Endothelial cell of umbilical vein (primary cell): ENCODE results near the gene TGM6. TPM values are rescaled to one million over a fixed set of nuclear protein-coding genes. Genes with fewer than 3 reads are reported as not detected.

ENCODE experiments used
- BruUV-seq: library from RNA; stranded (reverse); fragments of 400-500 nt; replicated peaks from 2 replicates; lab custom pipeline; 2021; lab: Mats Ljungman, UMichigan
- CTCF ChIA-PET: fragments of 300-600, 350-600 bp; sonication (Branson Sonifier 250); formaldehyde crosslinking; loops from one replicate; lab custom pipeline; 2021; ENCODE audit warnings: antibody characterized with exemption, inconsistent platforms; lab: Charles Lee
- POLR2A ChIA-PET: fragments of 300-600, 350-600 bp; sonication (Branson Sonifier 250); formaldehyde crosslinking; loops from one replicate; lab custom pipeline; 2021; ENCODE audit warnings: antibody characterized with exemption, inconsistent platforms; lab: Charles Lee
- DNase-seq: peaks from one replicate; pipeline ENCODE4 v3.0.0-alpha.2; 2011; ENCODE audit warnings: low read depth, low spot score
- FAIRE-seq: peaks from 2 replicates; lab custom pipeline; 2011; peaks lifted over from hg19 to GRCh38; lab: Jason Lieb, UNC
- H2AFZ ChIP-seq: 2 replicates; pipeline ENCODE4 v1.6.0; 2012; ENCODE audit warnings: low read depth, low read length, control low read depth, inconsistent platforms
- H3K27ac ChIP-seq: 2 replicates; pipeline ENCODE4 v1.5.1; 2011; ENCODE audit warnings: low read depth, mild to moderate bottlenecking, control low read depth, low read length, moderate library complexity; ENCODE audit not compliant: insufficient read depth
- H3K27me3 ChIP-seq, 2 experiments: 2 replicates each; pipeline versions ENCODE4 v1.6.0 to v1.6.1; 2011; ENCODE audit warnings: low read length in 2 of 2, mixed read lengths in 1 of 2; ENCODE audit not compliant: control insufficient read depth in 2 of 2, insufficient read depth in 2 of 2
- H3K36me3 ChIP-seq, 2 experiments: 2 replicates in 1 of 2; 3 replicates in 1 of 2; pipeline ENCODE4 v1.5.1; 2011; ENCODE audit warnings: low read length in 2 of 2, mild to moderate bottlenecking in 1 of 2, moderate library complexity in 1 of 2; ENCODE audit not compliant: control insufficient read depth in 2 of 2, insufficient read depth in 2 of 2; ENCODE audit errors: extremely low read depth in 1 of 2
- H3K4me1 ChIP-seq: 3 replicates; pipeline ENCODE4 v1.5.1; 2011; ENCODE audit warnings: mild to moderate bottlenecking, low read length; ENCODE audit not compliant: control insufficient read depth, insufficient read depth; ENCODE audit errors: extremely low read depth
- H3K4me2 ChIP-seq: 2 replicates; pipeline ENCODE4 v1.6.1; 2011; ENCODE audit warnings: low read length, control low read depth, mixed read lengths; ENCODE audit not compliant: insufficient read depth
- H3K4me3 ChIP-seq, 3 experiments: fragments of 200-600 bp in 1 of 3; sonication (generic), shearing (Covaris generic) in 1 of 3; replicated peaks in 1 of 3; 2 replicates each; pipeline ENCODE4 v1.5.1; 2011 to 2016; ENCODE audit warnings: control low read depth in 3 of 3, low read length in 3 of 3, mild to moderate bottlenecking in 2 of 3, inconsistent platforms in 1 of 3, low read depth in 1 of 3, moderate library complexity in 1 of 3; ENCODE audit not compliant: insufficient read depth in 1 of 3
- H3K79me2 ChIP-seq: 2 replicates; pipeline ENCODE4 v1.6.0; 2012; ENCODE audit warnings: low read length, inconsistent platforms; ENCODE audit not compliant: control insufficient read depth, insufficient read depth
- H3K9ac ChIP-seq: replicated peaks from 2 replicates; pipeline ENCODE3; 2011; ENCODE audit warnings: low read length, control low read depth; ENCODE audit not compliant: insufficient read depth; ENCODE audit errors: extremely low read depth
- H3K9me1 ChIP-seq: replicated peaks from 3 replicates; pipeline ENCODE4 v1.6.0; 2011; ENCODE audit warnings: mild to moderate bottlenecking, low read length; ENCODE audit not compliant: control insufficient read depth, insufficient read depth; ENCODE audit errors: extremely low read depth
- H3K9me3 ChIP-seq: replicated peaks from 2 replicates; pipeline ENCODE4 v1.5.1; 2012; ENCODE audit warnings: low read length, inconsistent platforms; ENCODE audit not compliant: control insufficient read depth, insufficient read depth
- H4K20me1 ChIP-seq: replicated peaks from 2 replicates; pipeline ENCODE3; 2011; ENCODE audit warnings: mild to moderate bottlenecking, low read length; ENCODE audit not compliant: control insufficient read depth, insufficient read depth; ENCODE audit errors: extremely low read depth
- CTCF ChIP-seq, 2 donors: IDR thresholded peaks; 1 replicate in 1 of 2; 2 replicates in 1 of 2; pipeline ENCODE4 v1.5.1; 2011; ENCODE audit warnings: low read length in 2 of 2, mild to moderate bottlenecking in 2 of 2, moderate library complexity in 2 of 2, control low read depth in 1 of 2, inconsistent platforms in 1 of 2, low read depth in 1 of 2; ENCODE audit not compliant: insufficient read depth in 1 of 2; ENCODE audit errors: extremely low read depth in 1 of 2
- EZH2 ChIP-seq: IDR thresholded peaks from 2 replicates; pipeline ENCODE4 v1.6.1; 2012; ENCODE audit warnings: borderline replicate concordance, low read depth, mild to moderate bottlenecking, moderate library complexity, low read length, inconsistent platforms; ENCODE audit not compliant: severe bottlenecking
- FOS ChIP-seq: IDR thresholded peaks from 2 replicates; pipeline ENCODE4 v1.6.1; 2011; ENCODE audit warnings: mild to moderate bottlenecking, low read length, moderate library complexity, borderline replicate concordance; ENCODE audit not compliant: insufficient read depth
- GATA2 ChIP-seq: IDR thresholded peaks from 2 replicates; pipeline ENCODE4 v1.7.0; 2011; ENCODE audit warnings: low read depth, mild to moderate bottlenecking, moderate library complexity, mixed read lengths, low read length; ENCODE audit not compliant: insufficient read length, insufficient read depth
- JUN ChIP-seq: IDR thresholded peaks from 2 replicates; pipeline ENCODE4 v1.6.1; 2011; ENCODE audit warnings: borderline replicate concordance, low read depth; ENCODE audit not compliant: insufficient read length, insufficient read depth
- MYC ChIP-seq: IDR thresholded peaks from one replicate; pipeline ENCODE4 v1.6.1; 2011; ENCODE audit warnings: mild to moderate bottlenecking, low read depth, low read length
- POLR2A ChIP-seq: IDR thresholded peaks from 2 replicates; pipeline ENCODE4 v1.6.1; 2012; ENCODE audit warnings: low read depth, mild to moderate bottlenecking, control low read depth, low read length
- POLR2AphosphoS5 ChIP-seq: IDR thresholded peaks from 2 replicates; pipeline ENCODE4 v1.6.1; 2012; ENCODE audit warnings: low read depth, mild to moderate bottlenecking, control low read depth, low read length, moderate library complexity; ENCODE audit not compliant: insufficient read depth
- dilution Hi-C: fragments of 300-500 bp; cut with MboI; formaldehyde crosslinking; loops from one replicate; pipeline ENCODE4 v1.15.0; 2019; ENCODE audit warnings: low sequenced_read_pairs; ENCODE audit not compliant: extremely low pct_ligation_motif_present
- intact Hi-C: fragments of 100-400 bp; cut with micrococcal nuclease; formaldehyde crosslinking; loops from one replicate; pipeline ENCODE4 v1.10.0; 2022
- polyA plus RNA-seq, 4 experiments: library from polyadenylated mRNA; depleted of rRNA in 3 of 4; stranded (reverse) in 3 of 4; unstranded in 1 of 4; fragments of >200 nt; gene quantifications; 2 replicates each; pipeline versions ENCODE4 v1.2.1 to v1.2.3, GENCODE V29; 2011 to 2012; ENCODE audit warnings: missing spikeins in 1 of 4
- total RNA-seq: library from RNA; stranded (reverse); gene quantifications from 2 replicates; pipeline ENCODE4 v1.2.3, GENCODE V29; 2021
- TF ChIP-seq, protein P1 (sequence below): IDR thresholded peaks from 2 replicates; pipeline ENCODE4 v1.6.1; 2011; ENCODE audit not compliant: insufficient read depth, insufficient read length

TGM6 gene
- total and polyA plus RNA-seq, 2 donors (not counting 3 experiments of a cell fraction or from before 2014, with no cell fraction given), result not detected

- no peaks in the 10 kb centered on the region for H3K79me2 ChIP-seq
- TF ChIP-seq GATA2, result no peak
- TF ChIP-seq POLR2A, result no peak
- TF ChIP-seq MYC, result no peak
- TF ChIP-seq POLR2AphosphoS5, result no peak
- no peak for TF ChIP-seq FOS
- no peak for TF ChIP-seq JUN
- TF ChIP-seq, protein P1, sequence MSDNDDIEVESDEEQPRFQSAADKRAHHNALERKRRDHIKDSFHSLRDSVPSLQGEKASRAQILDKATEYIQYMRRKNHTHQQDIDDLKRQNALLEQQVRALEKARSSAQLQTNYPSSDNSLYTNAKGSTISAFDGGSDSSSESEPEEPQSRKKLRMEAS, result no peak
- no peak for TF ChIP-seq CTCF (IDR thresholded peaks at IDR 0.05; ENCODE audit: extremely low read depth in 1 of 2, insufficient read depth in 1 of 2, low read depth in 1 of 2, low read length in 2 of 2)
- no peak for TF ChIP-seq EZH2
- H3K36me3 ChIP-seq, result no peaks in the 10 kb centered on the region
- no peaks in the 10 kb centered on the region for H3K4me1 ChIP-seq
- H3K4me3 ChIP-seq, result no peak overlapping the region
- no peaks in the 10 kb centered on the region for H3K9me1 ChIP-seq
- ChIA-PET CTCF (no interaction called here), POLR2A (no interaction called here)
- intact Hi-C loops (no loop called here), dilution Hi-C loops (no loop called here)
- H3K4me2 ChIP-seq, result no peak overlapping the region
- DNase-seq (no peak), FAIRE-seq (no peak)
- no peaks in the 10 kb centered on the region for H4K20me1 ChIP-seq
- H3K9me3 ChIP-seq, result no peaks in the 10 kb centered on the region
- peaks cover 0 to 10% of the 10 kb centered on the region in 2 experiments for H3K27me3 ChIP-seq
- no TSS peak for BruUV-seq
- H3K9ac ChIP-seq, result no peak overlapping the region
- H3K27ac ChIP-seq, result no peak overlapping the region
- no peak overlapping the region for H2AFZ ChIP-seq
These were observed 27.4 kb downstream of the TGM6 start for GRCh38 chr20:2408111-2408510.
